IMR-90 (cell line): Measurements from ENCODE around the gene COTL1. TPM values are rescaled to one million over a fixed set of nuclear protein-coding genes. Genes with fewer than 3 reads are reported as not detected.

ENCODE experiments used
- ATAC-seq: fragments of 200-7000 bp; cut with Tn5 transposase; 2 replicates; pipeline ENCODE4 v1.9.1; 2020; ENCODE audit warnings: low read depth, mild to moderate bottlenecking, moderate library complexity
- BruUV-seq: library from RNA; stranded (reverse); fragments of 400-500 nt; replicated peaks from 2 replicates; lab custom pipeline; 2021; lab: Mats Ljungman, UMichigan
- CTCF ChIA-PET: fragments of 300-600 bp; formaldehyde crosslinking; extraction: SDS; loops from one replicate; lab custom pipeline; 2021; ENCODE audit warnings: antibody characterized with exemption; lab: Yijun Ruan, JAX
- POLR2A ChIA-PET: fragments of 300-600 bp; sonication (Branson Sonifier 250); formaldehyde crosslinking; loops from one replicate; lab custom pipeline; 2022; ENCODE audit warnings: antibody characterized with exemption; ENCODE audit not compliant: unreplicated experiment; lab: Charles Lee
- DNase-seq: peaks from one replicate; pipeline ENCODE4 v3.0.0; 2013
- H2AFZ ChIP-seq: replicated peaks from 2 replicates; pipeline ENCODE3; 2013; ENCODE audit warnings: low read length, mild to moderate bottlenecking; ENCODE audit not compliant: poor library complexity
- H2AK5ac ChIP-seq: 2 replicates; pipeline ENCODE4 v1.6.1; 2013; ENCODE audit warnings: low read depth, low read length, inconsistent platforms
- H2AK9ac ChIP-seq: replicated peaks from 2 replicates; pipeline ENCODE3; 2013; ENCODE audit warnings: mild to moderate bottlenecking, low read depth, low read length, moderate library complexity; ENCODE audit not compliant: poor library complexity
- H2BK120ac ChIP-seq: 2 replicates; pipeline ENCODE4 v1.6.1; 2013; ENCODE audit warnings: low read depth, low read length, inconsistent platforms
- H2BK15ac ChIP-seq: 3 replicates; pipeline ENCODE4 v1.6.1; 2013; ENCODE audit warnings: low read depth, low read length, inconsistent platforms
- H2BK20ac ChIP-seq: 2 replicates; pipeline ENCODE4 v1.6.1; 2013; ENCODE audit warnings: low read depth, mild to moderate bottlenecking, inconsistent platforms, low read length, moderate library complexity
- H2BK5ac ChIP-seq: 2 replicates; pipeline ENCODE4 v1.6.1; 2013; ENCODE audit warnings: mild to moderate bottlenecking, low read depth, low read length, inconsistent platforms; ENCODE audit not compliant: poor library complexity, severe bottlenecking
- H3K14ac ChIP-seq: replicated peaks from 2 replicates; pipeline ENCODE4 v1.6.1; 2013; ENCODE audit warnings: low read depth, low read length, inconsistent platforms
- H3K18ac ChIP-seq: 2 replicates; pipeline ENCODE4 v1.6.1; 2013; ENCODE audit warnings: low read depth, low read length, control low read depth
- H3K23ac ChIP-seq: 2 replicates; pipeline ENCODE4 v1.6.1; 2013; ENCODE audit warnings: low read depth, low read length, inconsistent platforms
- H3K27ac ChIP-seq: 2 replicates; pipeline ENCODE4 v1.5.1; 2013; ENCODE audit warnings: mild to moderate bottlenecking, control low read depth, low read length; ENCODE audit not compliant: insufficient read depth
- H3K27me3 ChIP-seq: 2 replicates; pipeline ENCODE4 v1.6.1; 2013; ENCODE audit warnings: low read length; ENCODE audit not compliant: control insufficient read depth, insufficient read depth
- H3K36me3 ChIP-seq: 2 replicates; pipeline ENCODE4 v1.6.1; 2013; ENCODE audit warnings: low read length, mixed read lengths; ENCODE audit not compliant: control insufficient read depth, insufficient read depth
- H3K4ac ChIP-seq: 2 replicates; pipeline ENCODE4 v1.6.1; 2013; ENCODE audit warnings: low read depth, low read length, inconsistent platforms
- H3K4me1 ChIP-seq: 2 replicates; pipeline ENCODE4 v1.6.1; 2013; ENCODE audit warnings: low read length, mixed read lengths; ENCODE audit not compliant: control insufficient read depth, insufficient read depth
- H3K4me2 ChIP-seq: 2 replicates; pipeline ENCODE4 v1.6.1; 2013; ENCODE audit warnings: low read depth, mild to moderate bottlenecking, control low read depth, low read length, moderate library complexity
- H3K4me3 ChIP-seq: 2 replicates; pipeline ENCODE4 v1.5.1; 2013; ENCODE audit warnings: low read depth, mild to moderate bottlenecking, control low read depth, low read length, moderate library complexity; ENCODE audit not compliant: insufficient read depth
- H3K56ac ChIP-seq: 2 replicates; pipeline ENCODE4 v1.6.1; 2013; ENCODE audit warnings: low read length, inconsistent platforms; ENCODE audit not compliant: insufficient read depth; ENCODE audit errors: extremely low read depth
- H3K79me1 ChIP-seq, 2 experiments: 2 replicates each; pipeline ENCODE4 v1.6.1; 2013; ENCODE audit warnings: low read length in 2 of 2, inconsistent platforms in 1 of 2, low read depth in 1 of 2
- H3K9ac ChIP-seq: 2 replicates; pipeline ENCODE4 v1.6.1; 2013; ENCODE audit warnings: low read depth, low read length, control low read depth
- H3K9me1 ChIP-seq: 2 replicates; pipeline ENCODE4 v1.6.1; 2013; ENCODE audit warnings: low read length, inconsistent platforms; ENCODE audit not compliant: insufficient read depth
- H3K9me3 ChIP-seq: 2 replicates; pipeline ENCODE4 v1.6.1; 2013; ENCODE audit warnings: low read length; ENCODE audit not compliant: control insufficient read depth, insufficient read depth
- H4K20me1 ChIP-seq: 2 replicates; pipeline ENCODE4 v1.6.1; 2013; ENCODE audit warnings: low read length, inconsistent platforms; ENCODE audit not compliant: insufficient read depth
- H4K5ac ChIP-seq: 2 replicates; pipeline ENCODE4 v1.6.1; 2013; ENCODE audit warnings: mild to moderate bottlenecking, low read depth, low read length, control low read depth
- H4K8ac ChIP-seq, 2 experiments: 2 replicates each; pipeline ENCODE4 v1.6.1; 2013; ENCODE audit warnings: low read depth in 2 of 2, low read length in 2 of 2, control low read depth in 1 of 2, inconsistent platforms in 1 of 2
- H4K91ac ChIP-seq: 2 replicates; pipeline ENCODE4 v1.6.1; 2013; ENCODE audit warnings: low read depth, low read length, inconsistent platforms; ENCODE audit not compliant: insufficient read depth
- BHLHE40 ChIP-seq: fragments of 150-350 bp; IDR thresholded peaks from 2 replicates; pipeline ENCODE4 v1.6.1; 2016; ENCODE audit warnings: mild to moderate bottlenecking, low read depth, low read length
- CEBPB ChIP-seq: IDR thresholded peaks from 2 replicates; pipeline ENCODE4 v1.6.1; 2012; ENCODE audit warnings: low read depth, low read length, improper control_type of control experiment
- CHD1 ChIP-seq: IDR thresholded peaks from 2 replicates; pipeline ENCODE4 v1.6.1; 2012; ENCODE audit warnings: low read depth, low read length, improper control_type of control experiment
- CTCF ChIP-seq: conservative IDR thresholded peaks from 2 replicates; pipeline ENCODE4 v1.5.1; 2012; ENCODE audit warnings: mild to moderate bottlenecking, low read depth, low read length, improper control_type of control experiment
- ELK1 ChIP-seq: fragments of 150-350 bp; IDR thresholded peaks from 2 replicates; pipeline ENCODE4 v1.6.1; 2016; ENCODE audit warnings: low read depth, mild to moderate bottlenecking, low read length, moderate library complexity, borderline replicate concordance
- FOS ChIP-seq: fragments of 150-350 bp; IDR thresholded peaks from 2 replicates; pipeline ENCODE4 v1.6.1; 2016; ENCODE audit warnings: low read depth, low read length
- MAFK ChIP-seq: IDR thresholded peaks from 2 replicates; pipeline ENCODE4 v1.6.1; 2012; ENCODE audit warnings: low read depth, low read length, improper control_type of control experiment
- MAZ ChIP-seq: IDR thresholded peaks from 2 replicates; pipeline ENCODE4 v1.6.1; 2012; ENCODE audit warnings: low read depth, mild to moderate bottlenecking, low read length, improper control_type of control experiment, moderate library complexity, borderline replicate concordance
- MXI1 ChIP-seq: IDR thresholded peaks from 2 replicates; pipeline ENCODE4 v1.6.1; 2012; ENCODE audit warnings: low read depth, mild to moderate bottlenecking, low read length, moderate library complexity, borderline replicate concordance
- POLR2A ChIP-seq: IDR thresholded peaks from 2 replicates; pipeline ENCODE4 v1.6.1; 2012; ENCODE audit warnings: mild to moderate bottlenecking, low read depth, low read length
- RAD21 ChIP-seq: IDR thresholded peaks from 2 replicates; pipeline ENCODE4 v1.6.1; 2012; ENCODE audit warnings: low read length, improper control_type of control experiment
- RCOR1 ChIP-seq: IDR thresholded peaks from 2 replicates; pipeline ENCODE4 v1.6.1; 2012; ENCODE audit warnings: mild to moderate bottlenecking, low read length, improper control_type of control experiment; ENCODE audit not compliant: insufficient replicate concordance
- RFX5 ChIP-seq: IDR thresholded peaks from 2 replicates; pipeline ENCODE4 v1.8.0; 2012; ENCODE audit warnings: low read depth, mild to moderate bottlenecking, low read length, moderate library complexity
- SMC3 ChIP-seq: fragments of 150-350 bp; IDR thresholded peaks from 2 replicates; pipeline ENCODE4 v1.6.1; 2016; ENCODE audit warnings: low read depth, mild to moderate bottlenecking, antibody characterized with exemption, low read length, moderate library complexity
- USF2 ChIP-seq: fragments of 150-350 bp; IDR thresholded peaks from 2 replicates; pipeline ENCODE4 v1.6.1; 2017; ENCODE audit warnings: mild to moderate bottlenecking, antibody characterized with exemption, low read length, low read depth
- WGBS, 2 experiments: methylation state at CpG; one replicate each; pipeline versions ENCODE4 v1.1.5 to v1.1.7; 2013; ENCODE audit warnings: missing lambda C conversion rate in 2 of 2; ENCODE audit not compliant: insufficient read length in 1 of 2; ENCODE audit errors: extremely low coverage in 2 of 2; 5-methylcytosine and 5-hydroxymethylcytosine counted together
- dilution Hi-C: fragments of 300-500 bp; cut with HindIII; formaldehyde crosslinking; loops from one replicate; pipeline ENCODE4 v1.14.3; 2018; ENCODE audit warnings: low sequenced_read_pairs; ENCODE audit not compliant: unreplicated experiment
- in situ Hi-C: fragments of 300-500 bp; cut with MboI; formaldehyde crosslinking; loops from 3 replicates; pipeline ENCODE4 v1.14.3; 2019; ENCODE audit warnings: low sequenced_read_pairs, inconsistent platforms, mixed read lengths
- intact Hi-C: fragments of 100-400 bp; cut with micrococcal nuclease; formaldehyde crosslinking; loops from 2 replicates; pipeline ENCODE4 v1.10.0; 2022
- polyA plus RNA-seq, 3 experiments: library from polyadenylated mRNA; depleted of rRNA; stranded (reverse); fragments of >200 nt; gene quantifications; 2 replicates each; pipeline ENCODE4 v1.2.3, GENCODE V29; 2012; ENCODE audit warnings: low replicate concordance in 1 of 3
- total RNA-seq: library from RNA; depleted of rRNA; stranded (reverse); fragments of >200 nt; gene quantifications from 2 replicates; pipeline ENCODE4 v1.2.3, GENCODE V29; 2012

COTL1 gene
- total and polyA plus RNA-seq, 2 of the 4 experiments (the other 2 are of a cell fraction) = 144 to 258 TPM

GRCh38 chr16:84566545-84567257 lies 51.2 kb downstream of the COTL1 start:
- no peak overlapping the region for H3K56ac ChIP-seq
- dilution Hi-C loops (no loop called here), in situ Hi-C loops (no loop called here), intact Hi-C loops (loop anchor here (5.0 kb wide), 1 partner anchor 46 kb away; no protein-coding TSS in a partner anchor)
- H2AK9ac ChIP-seq = no peak overlapping the region
- WGBS, 2 experiments = 85% methylated on average over 6 of the region's 21 CpGs; no CpG with 5 or more reads in 1 of the 2 experiments
- peaks cover 14% of the 10 kb centered on the region; the same call in 1 of the 2 replicates for H3K9me1 ChIP-seq
- no peak overlapping the region for H2BK120ac ChIP-seq
- peaks cover 37% of the 10 kb centered on the region for H4K20me1 ChIP-seq
- no peak overlapping the region for H3K4ac ChIP-seq
- no peak overlapping the region for H2BK20ac ChIP-seq
- no peak overlapping the region for H3K23ac ChIP-seq
- H4K8ac ChIP-seq = no peak overlapping the region
- no peak for ATAC-seq
- peaks cover 9% of the 10 kb centered on the region for H3K9me3 ChIP-seq
- H3K4me1 ChIP-seq = peaks cover 2% of the 10 kb centered on the region; the same call in 1 of the 2 replicates
- no peak overlapping the region for H3K4me2 ChIP-seq
- H2BK15ac ChIP-seq = no peak overlapping the region
- H4K91ac ChIP-seq = no peak overlapping the region
- ChIA-PET POLR2A (no interaction called here), CTCF (no interaction called here)
- H3K14ac ChIP-seq = no peak overlapping the region
- H4K5ac ChIP-seq = no peak overlapping the region
- H3K27me3 ChIP-seq = no peaks in the 10 kb centered on the region
- H3K9ac ChIP-seq = no peak overlapping the region
- no peak overlapping the region for H2AK5ac ChIP-seq
- peaks cover 31 to 75% of the 10 kb centered on the region in 2 experiments for H3K79me1 ChIP-seq
- DNase-seq = no peak
- no peak overlapping the region for H2AFZ ChIP-seq
- H3K36me3 ChIP-seq = peaks cover 63% of the 10 kb centered on the region
- H3K27ac ChIP-seq = no peak overlapping the region
- no TSS peak for BruUV-seq
- H3K18ac ChIP-seq = no peak overlapping the region
- no peak overlapping the region for H3K4me3 ChIP-seq
- no peak overlapping the region for H2BK5ac ChIP-seq
- TF ChIP-seq RAD21 (no peak), MXI1 (no peak), POLR2A (no peak), SMC3 (no peak), CTCF (no peak), USF2 (no peak), RFX5 (no peak), ELK1 (no peak), CEBPB (no peak), BHLHE40 (no peak), CHD1 (no peak), RCOR1 (no peak), MAZ (no peak), MAFK (no peak), FOS (no peak)
